HG03095 (cell line): Measurements from ENCODE around the gene MBTD1.

ENCODE experiments used
- ATAC-seq: cut with Tn5 transposase; IDR thresholded peaks from one replicate; pipeline ENCODE4 v1.9.1; 2021; ENCODE audit warnings: moderate library complexity; ENCODE audit not compliant: unreplicated experiment

Gene MBTD1

GRCh38 chr17:51152766-51153209 is 107.1 kb downstream of the MBTD1 start:
- peak; percentile 0 for ATAC-seq

DNA sequence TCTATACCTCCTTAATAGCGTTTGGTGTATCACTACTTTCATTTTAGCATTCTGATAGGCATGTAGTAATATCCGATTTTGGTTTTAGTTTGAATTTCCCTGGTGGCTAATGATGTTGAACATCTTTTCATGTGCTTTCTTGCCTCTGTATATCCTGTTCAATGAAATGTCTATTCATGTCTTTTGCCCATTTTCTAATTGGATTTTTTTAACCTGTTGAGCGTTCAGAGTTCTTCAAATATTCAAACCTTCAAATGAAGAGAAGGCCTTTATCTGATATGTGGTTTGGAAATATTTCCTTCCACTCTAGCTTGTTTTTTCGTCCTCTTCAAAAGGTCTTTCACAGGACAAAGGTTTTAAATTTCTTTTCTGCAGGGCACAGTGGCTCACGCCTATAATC is 108.9 kb downstream of the MBTD1 start:
- no peak for ATAC-seq

DNA sequence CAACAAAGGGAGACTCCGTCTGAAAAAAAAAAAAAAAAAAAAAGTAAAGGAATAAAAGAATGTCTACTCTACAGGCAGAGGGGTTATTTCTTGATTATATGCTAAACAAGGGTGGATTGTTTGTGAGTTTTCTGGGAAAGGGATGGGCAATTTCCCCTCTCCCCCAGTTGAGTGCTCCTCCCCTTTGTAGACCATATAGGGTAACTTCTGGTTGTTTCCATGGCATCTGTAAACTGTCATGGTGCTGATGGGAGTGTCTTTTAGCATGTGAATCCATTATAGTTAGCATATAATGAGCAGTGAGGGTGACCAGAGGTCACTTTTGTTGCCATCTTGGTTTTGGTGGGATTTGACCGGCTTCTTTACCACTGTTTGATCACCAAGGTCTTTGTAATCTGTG is 110.7 kb downstream of the MBTD1 start:
- ATAC-seq = no peak

DNA sequence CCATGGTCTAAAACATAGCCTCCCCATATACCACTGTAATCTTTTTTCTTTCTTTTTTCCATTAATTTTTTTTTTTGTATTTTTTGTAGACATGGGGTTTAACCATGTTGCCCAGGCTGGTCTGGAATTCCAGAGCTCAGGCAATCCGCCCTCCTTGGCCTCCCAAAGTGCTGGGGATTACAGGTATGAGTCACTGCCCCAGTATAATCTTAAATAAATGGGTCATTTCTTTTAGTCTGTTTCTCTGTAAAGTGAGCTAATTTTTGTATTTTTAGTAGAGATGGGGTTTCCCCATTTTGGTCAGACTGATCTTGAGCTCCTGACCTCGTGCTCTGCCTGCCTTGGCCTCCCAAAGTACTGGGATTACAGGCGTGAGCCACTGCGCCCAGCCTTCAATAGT is 112.2 kb downstream of the MBTD1 start:
- ATAC-seq = no peak

GRCh38 chr17:51144266-51145022 is 115.4 kb downstream of the MBTD1 start:
- no peak for ATAC-seq

- ATAC-seq = no peak
Measured at GRCh38 chr17:51142597-51142996, 117.3 kb downstream of the MBTD1 start.

DNA sequence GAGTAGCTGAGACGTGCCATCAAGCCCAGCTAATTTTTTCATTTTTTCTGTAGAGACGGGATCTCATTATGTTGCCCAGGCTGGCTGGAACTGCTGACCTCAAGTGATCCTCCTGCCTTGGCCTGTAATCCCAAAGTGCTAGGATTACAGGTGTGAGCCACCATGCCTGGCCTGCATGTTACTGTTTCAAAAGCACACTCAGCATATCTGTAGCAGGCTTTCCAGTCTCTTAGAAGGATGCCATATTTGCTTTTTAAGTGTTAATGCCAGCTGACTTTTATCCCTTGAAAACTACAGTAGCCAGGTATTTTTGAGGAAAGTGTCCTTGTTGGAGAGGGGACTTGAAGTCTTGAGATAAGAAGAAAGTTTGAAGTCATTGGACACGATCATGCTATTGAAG is 123.9 kb downstream of the MBTD1 start:
- no peak for ATAC-seq

DNA sequence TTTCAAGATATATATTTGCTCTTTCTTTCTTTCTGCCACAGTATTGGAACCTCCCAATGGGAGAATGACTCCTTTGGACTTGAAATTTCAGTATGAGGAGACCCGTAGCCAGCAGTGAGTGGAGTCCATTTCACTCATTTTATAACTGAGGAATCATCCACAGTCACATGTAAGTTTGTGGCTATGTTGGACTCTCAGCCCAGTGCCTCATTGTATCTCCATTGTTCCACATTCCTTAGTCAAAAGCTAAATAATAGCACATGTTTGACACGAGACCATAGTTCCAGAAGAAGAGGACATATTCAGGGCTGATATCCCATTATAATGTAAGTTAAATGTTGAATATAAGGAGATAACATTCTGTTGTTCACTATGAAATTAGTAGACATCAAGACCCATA is 126.5 kb downstream of the MBTD1 start:
- ATAC-seq = no peak

DNA sequence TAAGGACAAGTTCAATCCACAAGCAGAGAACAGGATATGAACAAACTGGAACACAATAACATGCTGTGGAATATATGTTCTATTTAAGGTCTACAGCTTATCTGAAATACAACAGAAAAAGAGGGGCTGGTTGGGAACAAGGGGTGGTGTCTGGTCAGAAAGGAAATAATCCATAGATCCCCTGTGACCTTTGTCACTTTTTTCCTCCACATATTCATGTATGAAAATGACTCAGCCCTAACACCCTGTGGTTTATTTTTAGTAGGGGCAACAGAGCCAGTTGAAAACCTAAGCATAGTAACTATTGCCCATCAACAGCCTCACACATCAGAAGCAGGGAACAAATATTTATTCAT is 126.9 kb downstream of the MBTD1 start:
- ATAC-seq = no peak

DNA sequence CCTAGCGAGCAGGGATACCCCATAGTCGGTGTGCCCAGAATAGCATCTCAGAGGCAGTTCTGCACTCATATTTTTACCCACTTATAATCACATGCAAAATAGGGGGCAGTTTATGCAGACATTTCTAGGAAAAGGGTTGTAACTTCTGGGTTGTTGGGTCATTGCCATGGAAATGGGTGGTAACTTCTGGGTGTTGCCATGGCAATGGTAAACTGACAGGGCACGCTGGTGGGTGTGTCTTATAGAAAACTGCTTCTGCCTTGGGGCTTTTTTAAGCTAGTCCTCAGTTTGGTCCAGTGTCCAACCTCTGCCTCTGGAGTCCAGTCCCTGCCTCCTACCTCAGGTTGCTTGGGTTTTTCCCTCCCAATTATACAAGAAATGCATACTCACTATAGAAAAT is 131.8 kb downstream of the MBTD1 start:
- ATAC-seq = no peak
